GM08714 (cell line): ENCODE results near the gene CHMP2A.
A peak's percentile ranks its signal among the peaks of the same experiment; 100 is the strongest.
"Not testable (repeated sequence)": the region's sequence is repeated elsewhere in the genome, so short reads cannot be mapped to it uniquely, and the experiment has no call there.

ENCODE experiments used
- H3K4me3 ChIP-seq: fragments of 200-500 bp; sonication (Bioruptor generic); 2 replicates; pipeline ENCODE4 v1.5.1; 2014; ENCODE audit warnings: mild to moderate bottlenecking, low read length, inconsistent platforms
- ZNF274 ChIP-seq: IDR thresholded peaks from 2 replicates; pipeline ENCODE4 v1.6.1; 2012; ENCODE audit warnings: mild to moderate bottlenecking, low read depth, low read length

The CHMP2A gene

DNA sequence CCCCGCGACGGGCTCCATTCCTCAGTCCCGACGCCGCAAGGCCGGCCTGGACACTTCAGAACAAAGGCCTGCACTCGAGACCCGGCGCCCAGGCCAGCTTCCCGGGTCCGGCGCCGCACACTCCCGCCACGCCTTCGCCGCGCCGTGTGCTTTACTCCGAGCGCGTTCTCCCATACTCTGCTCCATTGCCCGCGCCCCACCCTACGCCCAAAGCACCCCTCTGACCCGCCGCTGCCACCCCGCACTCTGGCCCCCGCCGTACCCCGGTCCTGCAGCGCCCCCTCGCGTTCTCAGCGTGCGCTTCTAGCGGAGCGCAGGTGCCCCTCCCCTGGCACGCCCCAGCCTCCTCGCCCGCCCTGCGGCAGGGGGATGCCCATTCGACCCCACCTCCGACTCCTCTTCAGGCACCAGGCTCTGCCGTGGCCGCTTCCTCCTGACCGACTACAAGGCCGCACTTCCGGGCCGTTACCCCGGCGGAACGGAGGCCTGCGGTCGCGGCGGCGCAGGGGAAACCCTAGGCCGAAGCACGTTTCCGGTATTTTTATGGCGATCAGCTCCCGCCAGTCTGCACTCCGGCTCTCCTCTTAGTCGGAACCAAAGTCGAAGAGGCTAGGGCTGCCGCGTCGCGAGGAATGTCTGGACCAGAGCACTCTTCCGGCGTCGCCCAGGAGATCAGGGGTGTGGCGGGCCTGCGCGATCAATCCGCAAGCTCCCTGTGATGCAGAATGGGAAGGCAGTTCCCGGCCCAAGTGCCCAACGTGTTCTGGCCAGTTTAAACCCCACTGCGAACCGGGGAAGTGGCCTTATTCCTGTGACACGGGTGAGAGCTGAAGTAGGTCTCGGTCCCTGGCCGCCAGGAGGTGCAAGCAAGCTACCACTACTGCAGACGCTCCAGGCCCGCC is 35.3 kb downstream of the CHMP2A start, which contains the start of gene ZBTB45:
Gene ZBTB45 (minus strand): TSS at position 456 of the 902 bp plus-strand sequence. CDS start 2,137 bp downstream, outside the sequence.
- no peak for TF ChIP-seq ZNF274
- peak within 1 kb of the TSS; percentile 83 for H3K4me3 ChIP-seq

DNA sequence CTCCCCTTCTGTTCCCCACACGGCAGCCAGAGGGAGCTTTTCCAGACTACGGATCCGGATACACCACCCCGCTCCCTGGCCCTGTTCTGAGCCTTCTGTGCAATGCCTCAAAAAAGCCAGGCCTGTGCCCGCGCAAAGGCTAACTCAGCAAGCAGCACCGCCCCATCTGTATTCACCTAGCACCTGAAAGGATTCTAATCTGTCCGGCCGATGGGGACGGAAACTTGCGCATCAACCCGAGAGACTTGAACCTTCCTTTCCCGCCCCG is 35.9 kb downstream of the CHMP2A start:
- peak overlapping the region; percentile 83 for H3K4me3 ChIP-seq
- TF ChIP-seq ZNF274 = no peak

DNA sequence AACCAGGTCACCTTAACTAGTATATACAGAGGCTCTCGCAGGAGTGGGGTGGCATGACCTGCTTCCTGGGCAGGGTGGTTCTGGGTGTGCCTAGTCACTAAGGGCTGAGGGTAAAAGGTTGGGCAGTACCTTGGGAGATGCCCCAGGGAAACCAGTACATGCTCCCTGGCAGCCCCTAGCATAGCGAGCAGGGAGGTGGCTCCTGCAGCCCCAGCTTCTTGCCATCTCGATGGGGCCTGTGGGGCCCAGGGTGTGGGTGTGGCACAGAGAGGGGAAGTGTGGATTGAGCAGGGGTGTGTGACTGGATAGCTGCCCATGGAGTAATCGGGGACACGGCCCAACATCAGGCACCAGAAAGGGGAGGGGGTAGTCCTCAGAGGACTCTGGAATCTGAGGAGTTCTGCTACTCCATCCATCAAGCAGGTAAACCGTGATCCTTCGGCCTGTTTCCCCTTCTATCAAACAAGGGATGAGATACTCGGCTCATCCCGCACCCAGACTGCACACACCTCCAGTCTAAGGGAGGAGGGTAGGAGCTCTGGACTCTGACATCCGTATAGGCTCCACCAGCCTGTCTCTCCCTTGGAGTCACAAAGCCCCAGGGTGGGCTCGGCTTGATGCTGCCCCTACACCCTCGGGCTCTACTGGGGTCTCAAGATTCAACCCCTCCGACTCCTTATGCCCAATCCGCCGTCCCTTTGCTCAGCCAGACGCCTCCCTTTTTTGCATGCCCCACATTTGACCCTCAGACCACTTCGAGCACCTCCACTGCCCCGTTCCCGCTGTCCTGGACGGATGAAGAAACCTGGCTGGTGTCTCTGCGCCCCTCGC is 36.4 kb downstream of the CHMP2A start:
- TF ChIP-seq ZNF274 = no peak
- peak overlapping the region; percentile 83 for H3K4me3 ChIP-seq

DNA sequence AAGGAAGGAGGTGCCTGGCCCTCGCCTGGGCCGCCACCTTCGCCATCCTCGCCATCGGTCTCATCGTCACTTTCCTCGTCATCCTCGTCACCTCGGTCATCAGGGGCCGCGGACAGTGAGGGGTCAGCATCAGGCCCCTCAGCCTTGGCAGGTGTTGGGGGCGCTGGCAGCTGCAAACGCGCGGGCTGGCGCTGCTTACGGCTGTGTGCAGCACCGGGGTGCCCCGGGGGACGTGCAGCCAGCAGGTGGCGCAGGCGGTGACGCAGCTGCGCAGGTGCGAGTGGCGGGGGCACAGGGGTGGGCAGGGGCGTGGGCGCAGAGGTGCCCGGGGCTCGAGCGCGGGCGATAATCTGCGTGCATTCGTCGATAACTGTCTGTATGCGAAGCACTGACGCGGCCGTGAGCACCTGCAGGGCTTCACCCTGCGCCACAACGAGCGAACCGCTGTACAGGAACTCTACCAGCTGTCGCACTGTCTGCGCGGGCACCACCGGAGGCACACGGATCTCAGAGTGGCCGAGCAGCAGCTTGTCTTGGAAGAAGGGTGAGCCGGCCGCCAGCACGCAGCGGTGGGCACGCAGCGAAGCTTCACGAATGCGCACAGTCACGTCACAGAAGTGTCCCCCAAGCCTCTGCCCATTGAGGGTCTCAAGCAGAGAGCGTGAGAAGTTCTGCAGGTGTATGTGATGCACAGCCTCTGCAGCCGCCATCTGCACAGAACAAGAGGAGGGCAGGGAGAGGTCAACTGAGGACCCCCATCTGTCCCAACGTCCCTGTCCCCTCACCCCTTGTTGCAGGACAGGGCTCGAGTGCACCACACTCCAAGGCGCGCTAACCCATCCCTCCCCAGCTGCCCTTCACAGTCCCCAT is 37.7 kb downstream of the CHMP2A start:
- no peak overlapping the region for H3K4me3 ChIP-seq
- TF ChIP-seq ZNF274 = no peak

DNA sequence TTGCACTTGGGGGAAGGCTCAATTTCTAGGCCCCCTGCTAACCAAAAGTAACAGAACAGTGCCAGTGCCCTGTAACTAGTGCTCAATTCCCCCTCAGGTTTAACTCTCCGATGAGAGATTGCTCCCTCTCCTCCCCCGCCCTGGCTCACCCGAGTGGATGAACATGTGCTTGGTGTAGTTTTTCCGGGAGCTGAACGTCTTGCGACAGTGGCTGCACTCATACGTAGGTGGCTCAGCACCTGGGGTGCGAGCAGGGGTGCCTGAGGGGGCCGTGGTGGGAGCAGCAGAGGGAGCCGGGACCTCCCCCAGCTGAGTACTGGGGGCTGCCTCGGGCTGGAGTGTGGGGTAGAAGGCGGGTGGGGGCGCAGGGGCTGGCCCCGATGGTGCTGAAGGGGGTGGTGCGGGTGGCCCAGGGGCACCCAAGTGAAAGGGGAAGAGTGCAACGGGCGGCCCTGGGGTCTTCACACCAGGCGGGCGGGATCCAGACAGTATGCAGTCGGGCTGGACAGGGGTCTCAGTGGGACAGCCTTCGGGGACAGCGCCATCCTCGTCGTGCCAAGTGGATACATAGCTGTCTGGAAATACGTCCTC is 38.6 kb downstream of the CHMP2A start:
- no peak for TF ChIP-seq ZNF274
- H3K4me3 ChIP-seq = no peak overlapping the region

DNA sequence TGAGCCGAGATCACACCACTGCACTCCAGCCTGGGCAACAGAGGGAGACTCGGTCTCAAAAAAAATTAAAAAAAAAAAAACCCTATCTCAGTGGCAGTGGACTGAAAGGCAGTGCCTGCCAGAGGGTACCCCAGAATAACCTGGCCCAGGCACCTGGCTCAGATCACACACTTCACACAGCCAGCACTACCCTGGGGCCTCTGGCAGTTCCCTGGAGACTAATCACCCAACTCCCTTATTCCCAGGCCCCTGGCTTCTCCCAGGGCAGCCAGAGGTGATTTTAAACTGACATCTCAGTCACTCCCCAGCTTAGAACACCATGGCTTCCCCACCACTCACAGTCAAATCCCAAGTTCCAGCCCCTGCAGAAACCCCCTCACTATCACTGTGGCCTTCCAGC is 39.6 kb downstream of the CHMP2A start:
- H3K4me3 ChIP-seq = no peak overlapping the region
- TF ChIP-seq ZNF274 = no peak

DNA sequence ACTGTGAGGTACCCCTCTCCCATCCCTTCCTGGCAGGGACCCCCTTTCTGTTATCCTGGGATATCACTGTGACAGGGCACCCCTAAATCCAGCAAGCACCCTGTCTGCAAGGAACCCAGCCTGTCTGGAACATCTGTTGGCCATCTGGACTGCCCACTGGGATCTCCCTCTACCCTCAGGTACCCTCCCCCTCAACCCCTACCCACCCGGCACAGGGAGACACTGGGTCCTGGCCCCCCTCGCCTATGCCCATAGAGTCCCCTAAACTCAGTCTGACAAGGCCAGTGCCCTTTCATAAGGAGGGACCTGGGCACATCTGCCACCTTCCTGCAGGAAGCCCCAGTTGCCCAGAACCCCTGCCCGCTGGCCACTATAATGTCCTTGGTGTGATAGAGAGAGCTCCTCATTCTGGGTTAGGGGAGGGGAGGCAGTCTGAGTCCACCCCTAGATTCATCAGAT is 40.3 kb downstream of the CHMP2A start:
- no peak for TF ChIP-seq ZNF274
- peak overlapping the region; percentile 75 for H3K4me3 ChIP-seq

DNA sequence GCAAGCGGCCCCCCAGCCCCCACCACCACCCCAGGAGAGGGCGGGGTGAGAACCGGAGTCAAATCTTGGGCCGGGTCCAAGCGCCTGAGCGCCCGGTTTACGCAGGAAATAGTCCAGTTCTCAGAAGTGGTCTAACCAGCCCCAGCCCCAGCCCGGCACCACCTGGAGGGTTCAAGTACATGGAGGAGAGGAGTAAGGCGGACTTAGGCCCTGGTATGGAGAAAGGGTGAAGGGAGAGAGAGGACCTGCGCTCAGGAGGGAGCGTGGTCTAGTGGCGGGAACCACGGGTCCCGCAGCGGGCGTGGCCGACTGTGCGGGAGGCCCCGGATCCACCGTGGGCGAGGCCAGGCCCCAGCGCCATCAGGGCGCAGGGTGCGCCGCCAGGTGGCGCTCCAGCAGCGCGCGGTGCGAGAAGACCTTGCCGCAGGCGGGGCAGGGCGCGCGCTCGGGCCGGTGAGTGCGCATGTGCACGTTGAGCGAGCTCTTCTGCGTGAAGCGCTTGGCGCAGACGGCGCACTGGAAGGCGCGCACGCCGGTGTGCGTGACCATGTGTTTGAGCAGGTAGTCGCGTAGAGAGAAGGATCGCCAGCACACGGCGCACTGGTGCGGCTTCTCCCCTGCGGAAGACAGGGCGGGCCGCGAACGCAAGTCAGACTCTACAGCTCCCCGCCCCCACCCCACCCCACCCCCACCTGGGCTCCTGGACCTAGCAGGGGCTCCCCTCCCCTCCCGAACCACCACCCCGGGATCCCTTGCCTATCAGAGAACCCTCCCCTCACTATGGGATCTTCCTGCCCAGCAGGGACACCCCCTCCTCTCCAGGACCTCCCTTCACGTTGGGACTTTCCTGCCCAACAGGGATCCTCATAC is 41.0 kb downstream of the CHMP2A start:
- peak overlapping the region; percentile 75 for H3K4me3 ChIP-seq
- no peak for TF ChIP-seq ZNF274

DNA sequence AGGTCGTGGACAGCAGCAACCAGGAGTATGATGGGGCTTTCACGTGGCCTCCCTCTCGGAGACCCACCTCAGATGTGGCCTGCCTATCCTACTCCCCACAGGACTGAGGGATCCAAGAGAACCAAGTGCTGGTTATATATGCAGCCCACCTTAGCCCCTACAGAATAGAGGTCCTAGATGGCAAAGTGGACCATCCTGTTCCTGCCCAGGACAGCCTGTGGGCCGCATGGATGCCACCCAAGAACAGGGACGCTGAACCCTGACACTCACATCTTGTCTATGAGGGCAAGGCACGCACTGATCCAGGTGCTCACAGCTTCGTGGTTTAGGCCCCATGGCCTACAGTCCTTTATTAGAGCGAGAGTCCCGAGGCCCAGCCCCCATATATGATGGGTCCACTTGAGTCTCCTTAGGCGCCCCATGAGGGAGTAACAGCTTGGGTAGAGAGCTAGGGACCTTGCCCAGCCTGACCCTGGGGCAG is 41.7 kb downstream of the CHMP2A start:
- H3K4me3 ChIP-seq = no peak overlapping the region
- no peak for TF ChIP-seq ZNF274

DNA sequence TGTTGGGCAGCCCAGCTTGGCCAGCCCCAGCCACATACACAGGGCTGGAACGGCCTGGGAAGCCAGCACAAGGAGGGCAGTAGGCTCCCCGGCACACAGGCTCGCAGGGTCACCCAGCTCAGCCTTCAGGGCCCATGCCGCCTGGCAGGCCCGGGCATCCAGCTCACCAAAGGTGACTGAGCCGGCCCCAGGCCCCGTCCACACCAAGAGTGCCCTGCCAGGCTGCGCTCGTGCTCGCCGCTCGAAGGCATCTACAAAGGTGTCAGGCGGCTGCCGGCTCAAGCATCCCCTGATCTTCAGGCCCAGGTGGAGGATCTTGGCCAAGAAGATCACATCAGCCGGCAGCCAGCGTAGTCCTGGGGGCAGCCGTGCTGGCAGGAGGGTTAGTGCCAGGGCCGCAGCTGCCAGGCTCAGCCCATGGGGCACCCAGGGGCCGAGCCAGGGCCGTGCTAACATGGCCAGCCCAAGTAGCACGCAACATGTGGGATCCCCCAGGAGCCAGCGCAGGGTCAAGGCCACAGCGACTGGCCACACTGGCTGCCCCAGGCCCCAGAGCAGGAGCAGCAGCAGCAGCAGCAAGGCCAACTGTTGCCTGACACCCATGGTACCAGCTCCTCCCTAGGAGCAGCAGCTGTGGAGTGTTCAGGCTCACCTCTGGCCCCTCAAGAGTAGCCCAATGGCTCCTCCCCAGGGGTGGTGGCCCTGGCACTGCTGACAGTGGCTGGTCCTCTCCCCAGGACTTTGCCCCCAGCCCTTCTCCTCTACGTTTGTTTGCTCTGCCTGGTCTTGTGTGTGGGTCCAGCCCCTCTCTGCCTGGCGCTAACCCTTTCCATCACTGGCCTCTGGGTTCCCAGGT is 43.3 kb downstream of the CHMP2A start, which contains the start of gene SLC27A5:
Gene SLC27A5 (minus strand): TSS at position 640 of the 856 bp plus-strand sequence. CDS start 37 bp downstream, at position 603.
- no peak for TF ChIP-seq ZNF274
- H3K4me3 ChIP-seq = no peak within 1 kb of the TSS

DNA sequence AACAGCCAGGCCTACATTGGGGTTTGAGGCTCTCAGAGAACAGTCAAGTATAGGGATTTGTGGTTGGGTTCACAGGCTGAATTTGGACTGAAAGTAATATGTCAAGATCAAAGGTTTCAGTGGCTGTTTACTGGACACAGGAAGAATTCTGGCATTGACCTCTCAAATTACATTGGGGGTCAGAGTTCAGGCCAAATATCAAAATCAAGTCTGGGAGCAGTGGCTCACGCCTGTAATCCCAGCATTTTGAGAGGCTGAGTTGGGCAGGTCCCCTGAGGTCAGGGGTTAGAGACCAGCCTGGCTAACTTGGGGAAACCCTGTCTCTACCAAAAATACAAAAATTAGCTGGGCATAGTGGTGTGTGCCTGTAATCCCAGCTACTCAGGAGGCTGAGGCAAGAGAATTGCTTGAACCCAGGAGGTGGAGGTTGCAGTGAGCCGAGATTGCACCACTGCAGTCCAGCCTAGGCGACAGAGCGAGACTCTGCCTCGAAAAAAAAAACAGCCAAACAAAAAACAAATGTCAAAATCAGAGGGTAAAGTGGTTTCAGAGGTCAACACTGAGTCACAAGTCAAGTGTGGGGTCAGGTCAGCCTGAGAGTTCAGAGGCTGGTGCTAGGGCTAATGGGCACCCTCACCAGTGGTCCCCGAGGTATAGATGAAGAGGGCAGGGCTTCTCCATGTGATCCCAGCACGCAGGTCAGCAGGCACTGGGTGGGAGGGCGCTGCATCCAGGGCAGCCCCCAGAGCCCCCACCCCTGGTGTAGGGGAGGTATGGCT is 44.6 kb downstream of the CHMP2A start:
- no peak for TF ChIP-seq ZNF274
- no peak overlapping the region for H3K4me3 ChIP-seq

DNA sequence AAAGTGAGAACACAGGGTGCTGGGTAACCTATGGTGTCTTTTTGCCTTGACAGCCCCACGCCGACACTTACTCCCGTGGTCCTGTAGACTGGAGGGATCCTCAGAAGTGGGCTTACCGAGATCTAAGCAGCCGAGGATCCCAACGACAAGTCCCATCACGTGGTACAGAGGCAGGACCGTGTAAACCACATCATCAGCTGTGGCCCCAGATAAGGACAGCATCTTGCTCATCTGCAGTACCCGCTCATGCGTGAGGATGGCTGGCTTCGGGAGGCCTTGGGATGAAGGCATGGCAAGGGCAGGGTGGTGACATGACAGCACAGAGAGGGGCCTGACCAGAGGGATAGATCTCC is 45.2 kb downstream of the CHMP2A start:
- no peak overlapping the region for H3K4me3 ChIP-seq
- TF ChIP-seq ZNF274 = no peak

DNA sequence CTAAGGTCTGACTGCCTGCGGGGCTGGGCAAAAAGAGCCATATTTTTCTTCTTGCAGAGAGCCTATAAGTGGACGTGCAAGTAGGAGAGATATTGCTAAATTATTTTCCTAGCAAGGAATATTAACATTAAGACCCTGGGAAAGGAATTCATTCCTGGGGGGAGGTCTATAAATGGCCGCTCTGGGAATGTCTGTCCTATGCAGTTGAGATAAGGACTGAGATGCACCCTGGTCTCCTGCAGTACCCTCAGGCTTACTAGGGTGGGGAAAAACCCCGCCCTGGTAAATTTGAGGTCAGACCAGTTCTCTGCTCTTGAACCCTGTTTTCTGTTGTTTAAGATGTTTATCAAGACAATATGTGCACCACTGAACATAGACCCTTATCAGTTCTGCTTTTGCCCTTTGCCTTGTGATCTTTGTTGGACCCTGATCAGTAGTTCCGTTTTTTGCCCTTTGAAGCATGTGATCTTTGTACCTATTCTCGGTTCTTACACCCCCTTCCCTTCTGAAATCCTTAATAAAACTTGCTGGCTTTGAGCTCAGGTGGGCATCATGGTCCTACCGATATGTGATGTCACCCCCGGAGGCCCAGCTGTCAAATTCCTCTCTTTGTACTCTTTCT is 47.2 kb downstream of the CHMP2A start:
- not testable (repeated sequence) for H3K4me3 ChIP-seq
